Measurements from ENCODE around the gene ANXA6.

DNA sequence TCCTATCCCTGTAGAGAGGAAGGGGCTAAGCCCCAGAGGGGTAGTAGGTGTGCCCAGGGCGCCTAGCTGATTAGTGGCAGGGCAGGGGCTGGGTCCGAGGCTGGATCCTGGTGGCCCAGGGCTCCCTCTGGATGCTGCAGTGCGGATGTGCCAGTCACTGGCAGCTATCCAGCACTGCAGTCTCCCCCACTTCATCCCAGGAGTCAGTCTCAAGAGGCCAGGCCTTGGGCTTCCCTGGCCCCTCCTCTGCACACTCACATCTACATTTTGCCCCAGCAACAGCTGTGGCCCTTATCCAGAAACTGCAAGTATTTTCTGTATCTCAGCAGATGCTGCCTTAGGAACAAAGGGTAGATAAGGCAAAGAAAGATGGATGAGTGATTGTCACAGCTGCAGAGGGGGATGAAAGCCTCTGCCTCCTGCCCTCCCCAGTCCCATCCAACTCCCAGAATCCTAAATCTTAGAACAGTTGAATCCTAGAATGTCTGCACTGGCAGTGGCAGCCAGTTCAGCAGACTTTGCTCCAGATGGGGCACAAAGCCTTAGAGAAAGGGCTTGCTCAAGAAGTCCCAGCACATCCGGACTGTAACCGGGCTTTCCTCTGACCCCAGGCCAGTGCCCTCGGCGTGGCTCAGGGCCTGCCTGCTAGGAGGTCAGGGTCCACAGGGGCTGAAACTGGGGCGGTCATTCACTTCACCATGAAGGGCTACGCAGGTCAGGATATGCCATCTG is 1.6 kb downstream of the ANXA6 start:
- TF ChIP-seq YY1 (IDR thresholded peaks at IDR 0.05; ENCODE audit: insufficient read depth, insufficient read length), result no peak
- TF ChIP-seq ZNF274 (IDR thresholded peaks at IDR 0.05; ENCODE audit: low read depth, low read length), result no peak
- no peak for TF ChIP-seq SUZ12 (IDR thresholded peaks at IDR 0.05; ENCODE audit: extremely low read depth, insufficient read depth, insufficient read length)

All from NT2/D1 (cell line).